ENCODE data around the gene CST11.

CST11 gene

DNA sequence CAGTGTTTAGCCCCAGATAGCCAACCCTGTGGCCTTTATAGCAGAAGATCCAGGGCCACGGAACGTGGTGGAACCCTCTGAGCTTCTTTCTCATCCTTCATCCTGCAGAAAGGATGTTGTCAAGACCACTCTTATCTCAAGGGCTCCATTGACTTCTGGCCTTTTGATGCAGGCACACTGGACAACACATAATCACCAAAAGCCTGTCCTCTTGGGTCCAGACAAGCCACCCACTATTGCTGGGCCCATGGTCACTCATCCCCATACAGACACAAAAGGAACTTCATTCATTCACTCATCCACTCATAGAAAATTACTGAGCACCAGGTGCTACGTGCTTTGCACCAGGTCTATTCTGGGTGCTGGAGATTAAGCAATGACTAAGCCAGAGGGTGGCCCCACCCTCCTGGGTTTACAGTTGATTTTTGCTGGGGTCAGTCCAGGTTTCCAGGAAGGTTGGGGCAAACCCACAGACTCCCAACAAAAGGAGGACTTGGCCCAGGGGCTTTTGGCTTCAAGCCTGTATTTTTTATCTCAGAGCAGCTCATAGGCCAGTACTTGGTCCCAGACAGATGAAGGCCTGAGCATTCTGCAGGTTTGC is 40.6 kb upstream of the CST11 start:
- Histone ChIP-seq H3K4me1 (ENCODE audit: control insufficient read depth, low read length) (no peaks in the 10 kb centered on the region), H3K79me2 (ENCODE audit: control insufficient read depth, low read length) (no peaks in the 10 kb centered on the region), H3K36me3 (ENCODE audit: control insufficient read depth, low read length) (no peaks in the 10 kb centered on the region), H4K20me1 (ENCODE audit: control insufficient read depth, insufficient read depth, low read depth, low read length) (no peaks in the 10 kb centered on the region), H3F3A (ENCODE audit: control insufficient read depth, insufficient read depth) (no peaks in the 10 kb centered on the region), H3K27me3 (ENCODE audit: control insufficient read depth, low read length) (no peaks in the 10 kb centered on the region), H3K9me2 (replicated peaks; ENCODE audit: control insufficient read depth, low read length) (no peaks in the 10 kb centered on the region), H3K4me2 (ENCODE audit: low read length) (no peak overlapping the region), H3K27ac (ENCODE audit: low read depth, low read length) (no peak overlapping the region), H3K9me3 (ENCODE audit: control insufficient read depth, insufficient read depth, low read length) (no peaks in the 10 kb centered on the region), H3K4me3 (ENCODE audit: low read length) (no peak overlapping the region)
- TF ChIP-seq, protein P1, sequence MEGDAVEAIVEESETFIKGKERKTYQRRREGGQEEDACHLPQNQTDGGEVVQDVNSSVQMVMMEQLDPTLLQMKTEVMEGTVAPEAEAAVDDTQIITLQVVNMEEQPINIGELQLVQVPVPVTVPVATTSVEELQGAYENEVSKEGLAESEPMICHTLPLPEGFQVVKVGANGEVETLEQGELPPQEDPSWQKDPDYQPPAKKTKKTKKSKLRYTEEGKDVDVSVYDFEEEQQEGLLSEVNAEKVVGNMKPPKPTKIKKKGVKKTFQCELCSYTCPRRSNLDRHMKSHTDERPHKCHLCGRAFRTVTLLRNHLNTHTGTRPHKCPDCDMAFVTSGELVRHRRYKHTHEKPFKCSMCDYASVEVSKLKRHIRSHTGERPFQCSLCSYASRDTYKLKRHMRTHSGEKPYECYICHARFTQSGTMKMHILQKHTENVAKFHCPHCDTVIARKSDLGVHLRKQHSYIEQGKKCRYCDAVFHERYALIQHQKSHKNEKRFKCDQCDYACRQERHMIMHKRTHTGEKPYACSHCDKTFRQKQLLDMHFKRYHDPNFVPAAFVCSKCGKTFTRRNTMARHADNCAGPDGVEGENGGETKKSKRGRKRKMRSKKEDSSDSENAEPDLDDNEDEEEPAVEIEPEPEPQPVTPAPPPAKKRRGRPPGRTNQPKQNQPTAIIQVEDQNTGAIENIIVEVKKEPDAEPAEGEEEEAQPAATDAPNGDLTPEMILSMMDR (IDR thresholded peaks at IDR 0.05; ENCODE audit: low read depth, low read length, poor library complexity, severe bottlenecking): no peak
- TF ChIP-seq EZH2phosphoT487 (IDR thresholded peaks at IDR 0.05; ENCODE audit: borderline replicate concordance, low read length): no peak

DNA sequence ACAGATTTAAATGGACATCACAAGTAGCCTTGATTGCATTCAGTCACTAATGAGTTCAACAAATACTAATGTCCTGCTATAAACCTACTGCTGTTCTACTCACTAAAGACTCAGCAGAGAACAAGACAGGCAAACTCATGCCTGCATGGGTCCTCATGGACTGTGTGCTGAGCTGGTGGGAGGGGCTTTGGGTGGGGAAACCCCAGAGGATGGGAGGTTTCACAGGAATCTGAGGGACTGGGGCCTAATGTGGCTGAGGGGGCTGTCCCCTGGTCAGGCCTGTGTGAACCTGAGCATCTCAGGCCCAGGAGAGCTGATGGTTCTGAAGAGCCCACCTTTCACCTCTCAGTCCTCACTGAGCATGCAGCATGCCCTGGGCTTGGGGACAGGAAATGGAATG is 39.6 kb upstream of the CST11 start:
- Histone ChIP-seq H3K4me2 (ENCODE audit: low read length) (no peak overlapping the region), H3K9me2 (replicated peaks; ENCODE audit: control insufficient read depth, low read length) (no peaks in the 10 kb centered on the region), H3K27me3 (ENCODE audit: control insufficient read depth, low read length) (no peaks in the 10 kb centered on the region)

DNA sequence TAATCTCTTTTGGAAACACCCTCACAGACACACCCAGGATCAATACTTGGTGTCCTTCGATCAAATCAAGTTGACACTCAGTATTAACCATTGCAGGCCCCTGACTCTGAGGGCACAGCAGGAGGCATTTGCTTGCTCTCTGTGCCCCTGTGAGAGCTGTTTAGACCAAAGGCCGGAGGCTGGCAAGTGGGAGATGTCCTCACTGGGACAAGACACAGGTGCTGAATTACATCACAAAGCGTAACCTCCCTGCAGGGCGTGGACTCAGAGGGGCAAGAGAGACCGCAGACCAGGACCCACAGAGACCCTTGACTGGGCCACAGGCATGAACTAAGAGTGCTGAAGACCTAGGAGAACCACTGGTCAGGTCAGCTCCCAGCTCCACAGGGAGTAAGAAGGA is 38.1 kb upstream of the CST11 start, which contains the start of gene CST8:
Gene CST8 (plus strand): TSS at position 301 of the 400 bp plus-strand sequence. CDS start 551 bp downstream, outside the sequence.
- Histone ChIP-seq H3K4me2 (ENCODE audit: low read length) (no peak within 1 kb of the TSS), H3K27me3 (ENCODE audit: control insufficient read depth, low read length) (no peaks in the 10 kb centered on the region), H4K20me1 (ENCODE audit: control insufficient read depth, insufficient read depth, low read depth, low read length) (no peaks in the 10 kb centered on the region), H3K4me3 (ENCODE audit: low read length) (no peak within 1 kb of the TSS), H3F3A (ENCODE audit: control insufficient read depth, insufficient read depth) (no peaks in the 10 kb centered on the region), H3K79me2 (ENCODE audit: control insufficient read depth, low read length) (no peaks in the 10 kb centered on the region), H3K9me3 (ENCODE audit: control insufficient read depth, insufficient read depth, low read length) (no peaks in the 10 kb centered on the region), H3K36me3 (ENCODE audit: control insufficient read depth, low read length) (no peaks in the 10 kb centered on the region), H3K4me1 (ENCODE audit: control insufficient read depth, low read length) (no peaks in the 10 kb centered on the region), H3K9me2 (replicated peaks; ENCODE audit: control insufficient read depth, low read length) (no peaks in the 10 kb centered on the region), H3K27ac (ENCODE audit: low read depth, low read length) (no peak within 1 kb of the TSS)
- TF ChIP-seq EZH2phosphoT487 (IDR thresholded peaks at IDR 0.05; ENCODE audit: borderline replicate concordance, low read length): no peak
- TF ChIP-seq, protein P1 (IDR thresholded peaks at IDR 0.05; ENCODE audit: low read depth, low read length, poor library complexity, severe bottlenecking): no peak

More for the DNA sequence above, 39.6 kb upstream of the CST11 start:
- Histone ChIP-seq H3K4me3 (ENCODE audit: low read length) (no peak overlapping the region), H3K79me2 (ENCODE audit: control insufficient read depth, low read length) (no peaks in the 10 kb centered on the region), H4K20me1 (ENCODE audit: control insufficient read depth, insufficient read depth, low read depth, low read length) (no peaks in the 10 kb centered on the region), H3K4me1 (ENCODE audit: control insufficient read depth, low read length) (no peaks in the 10 kb centered on the region), H3K9me3 (ENCODE audit: control insufficient read depth, insufficient read depth, low read length) (no peaks in the 10 kb centered on the region), H3F3A (ENCODE audit: control insufficient read depth, insufficient read depth) (no peaks in the 10 kb centered on the region), H3K27ac (ENCODE audit: low read depth, low read length) (no peak overlapping the region), H3K36me3 (ENCODE audit: control insufficient read depth, low read length) (no peaks in the 10 kb centered on the region)
- TF ChIP-seq, protein P1 (IDR thresholded peaks at IDR 0.05; ENCODE audit: low read depth, low read length, poor library complexity, severe bottlenecking): no peak
- no peak for TF ChIP-seq EZH2phosphoT487 (IDR thresholded peaks at IDR 0.05; ENCODE audit: borderline replicate concordance, low read length)

All from DOHH2 (cell line).